Measurements from ENCODE around the gene SLC35E2B. TPM values are rescaled to one million over a fixed set of nuclear protein-coding genes. Genes with fewer than 3 reads are reported as not detected.

Gene SLC35E2B
- total and polyA plus RNA-seq, 2 of the 8 experiments (the other 6 are each of a cell fraction or from before 2014, with no cell fraction given): 25.9 to 46.7 TPM

GRCh38 chr1:1669468-1670440, 22.8 kb downstream of the SLC35E2B start:
- H3K9ac ChIP-seq (replicated peaks in 1 of 4; ENCODE audit: extremely low read depth in 1 of 4, low read depth in 3 of 4, low read length in 3 of 4): no peak overlapping the region
- no peaks in the 10 kb centered on the region for H3K79me2 ChIP-seq (ENCODE audit: control insufficient read depth in 1 of 2, insufficient read depth in 2 of 2, low read length in 2 of 2)
- H2AFZ ChIP-seq (ENCODE audit: low read length): no peak overlapping the region
- H3K4me3 ChIP-seq (ENCODE audit: extremely low read depth in 1 of 4, insufficient read depth in 2 of 4, low read depth in 3 of 4, low read length in 4 of 4): no peak overlapping the region
- H4K8ac ChIP-seq (ENCODE audit: extremely low read depth, insufficient read depth, low read length): no peak overlapping the region; the same call in 1 of the 2 replicates
- H3K56ac ChIP-seq (replicated peaks; ENCODE audit: insufficient read length, low read depth, low read length): no peak overlapping the region
- H3K79me1 ChIP-seq (ENCODE audit: low read depth, low read length): no peaks in the 10 kb centered on the region
- no peak overlapping the region for H3K14ac ChIP-seq (ENCODE audit: insufficient read length)
- peaks cover 0 to 11% of the 10 kb centered on the region in 2 experiments for H4K20me1 ChIP-seq (replicated peaks in 1 of 2; ENCODE audit: control insufficient read depth in 1 of 2, insufficient read depth in 2 of 2, low read length in 2 of 2)
- ChIA-PET CTCF (ENCODE audit: partially characterized antibody) (interaction anchor here (0.6 to 4.4 kb wide), 8 partner anchors 9 to 285 kb away, joined by 3 to 24 read pairs (median 3); no protein-coding TSS in a partner anchor), POLR2A (ENCODE audit: partially characterized antibody) (interaction anchor here (1.2 to 1.3 kb wide), 2 partner anchors 9 to 55 kb away, joined by 3 to 5 read pairs; partner anchors contain the start of gene CDK11A)
- H3K23me2 ChIP-seq (ENCODE audit: low read depth, low read length): no peaks in the 10 kb centered on the region
- no peak overlapping the region for H2BK120ac ChIP-seq (replicated peaks; ENCODE audit: low read depth, low read length)
- no peak overlapping the region for H4K91ac ChIP-seq (replicated peaks; ENCODE audit: insufficient read length, low read length)
- H2BK20ac ChIP-seq (ENCODE audit: low read length): no peak overlapping the region
- H2BK5ac ChIP-seq (ENCODE audit: low read depth, low read length): no peak overlapping the region
- peaks cover 0 to 37% (median 19%) of the 10 kb centered on the region in 4 experiments; a peak in 5 of 8 replicates for H3K36me3 ChIP-seq (ENCODE audit: control insufficient read depth in 2 of 4, insufficient read depth in 4 of 4, low read length in 3 of 4)
- H3K4ac ChIP-seq (replicated peaks; ENCODE audit: insufficient read length, low read depth, low read length): no peak overlapping the region
- FAIRE-seq (no peak), DNase-seq (ENCODE audit: low read depth in 1 of 2, low spot score in 2 of 2) (no peak)
- no peak overlapping the region for H2BK15ac ChIP-seq (ENCODE audit: low read length)
- H3K4me2 ChIP-seq (ENCODE audit: insufficient read depth in 1 of 2, low read depth in 2 of 2, low read length in 2 of 2): no peak overlapping the region
- no peak overlapping the region for H2AK5ac ChIP-seq (ENCODE audit: low read depth, low read length)
- H3K4me1 ChIP-seq (replicated peaks in 1 of 4; ENCODE audit: control insufficient read depth in 3 of 4, insufficient read depth in 4 of 4, low read length in 3 of 4): no peaks in the 10 kb centered on the region
- H3K9me3 ChIP-seq (ENCODE audit: insufficient read depth in 2 of 2, low read depth in 1 of 2, low read length in 1 of 2): no peaks in the 10 kb centered on the region
- H4K5ac ChIP-seq (ENCODE audit: insufficient read length, low read depth, low read length): no peak overlapping the region
- WGBS, 2 experiments (ENCODE audit: extremely low coverage in 1 of 2, insufficient coverage in 1 of 2, insufficient read length in 1 of 2, insufficient replicate concordance in 2 of 2, low coverage in 1 of 2, low lambda C conversion rate in 2 of 2, missing lambda C conversion rate in 1 of 2): 96% methylated on average over 43 of the region's 43 CpGs; no CpG with 5 or more reads in 1 of the 2 experiments
- no peak overlapping the region for H2BK12ac ChIP-seq (ENCODE audit: low read depth, low read length)
- no peak overlapping the region for H3K18ac ChIP-seq (ENCODE audit: extremely low read depth, low read length)
- H3K27ac ChIP-seq (ENCODE audit: low read depth, low read length): no peak overlapping the region
- no peaks in the 10 kb centered on the region for H3K27me3 ChIP-seq (replicated peaks in 1 of 4; ENCODE audit: control insufficient read depth in 3 of 4, extremely low read depth in 1 of 4, insufficient read depth in 3 of 4, low read length in 3 of 4)
- no peak overlapping the region for H3K23ac ChIP-seq (ENCODE audit: insufficient read length)
- TF ChIP-seq MAX (IDR thresholded peaks at IDR 0.05) (no peak), MAFK (IDR thresholded peaks at IDR 0.05; ENCODE audit: low read depth, low read length) (no peak), JUND (IDR thresholded peaks at IDR 0.05; ENCODE audit: low read length) (no peak), CHD1 (IDR thresholded peaks at IDR 0.05; ENCODE audit: low read depth, low read length) (no peak), CEBPB (IDR thresholded peaks at IDR 0.05; ENCODE audit: low read depth, low read length) (no peak), ZNF274 (IDR thresholded peaks at IDR 0.05; ENCODE audit: borderline replicate concordance, extremely low read depth, low read length) (no peak), TAF1 (IDR thresholded peaks at IDR 0.05; ENCODE audit: low read depth, low read length) (no peak), POU5F1 (IDR thresholded peaks at IDR 0.05; ENCODE audit: low read depth, low read length) (no peak), BACH1 (IDR thresholded peaks at IDR 0.05; ENCODE audit: low read length) (no peak), USF2 (IDR thresholded peaks at IDR 0.05; ENCODE audit: low read length) (no peak)

All from H1 (cell line).